Right atrium auricular region (tissue), 2 donors: ENCODE measurements around the gene RAMP3. TPM values are rescaled to one million over a fixed set of nuclear protein-coding genes. Genes with fewer than 3 reads are reported as not detected.

Experiments
- DNase-seq: peaks from one replicate; pipeline ENCODE4 v3.0.0-alpha.2; 2019; ENCODE audit warnings: low spot score
- H3K27ac ChIP-seq, 2 donors: fragments of 200-600 bp; sonication (generic); 1 replicate in 1 of 2; 2 replicates in 1 of 2; pipeline ENCODE4 v1.5.1; 2016 to 2019
- H3K27me3 ChIP-seq, 2 donors: fragments of 200-600 bp; sonication (generic); one replicate each; pipeline versions ENCODE4 v1.5.1 to v1.6.0; 2017 to 2019
- H3K36me3 ChIP-seq: fragments of 200-600 bp; sonication (generic); one replicate; pipeline ENCODE4 v1.5.1; 2016
- H3K4me1 ChIP-seq, 2 donors: fragments of 200-600 bp; sonication (generic); one replicate each; pipeline versions ENCODE4 v1.5.1 to v1.6.0; 2017 to 2019
- H3K4me3 ChIP-seq, 2 donors: fragments of 200-600 bp; sonication (generic); 1 replicate in 1 of 2; 2 replicates in 1 of 2; pipeline ENCODE4 v1.5.1; 2017 to 2019; ENCODE audit warnings: mild to moderate bottlenecking in 1 of 2, moderate library complexity in 1 of 2
- H3K9me3 ChIP-seq, 2 donors: fragments of 200-600 bp; sonication (generic); one replicate each; pipeline ENCODE4 v1.5.1; 2019
- CTCF ChIP-seq, 2 donors: fragments of 200-600 bp; sonication (generic); IDR thresholded peaks; one replicate each; pipeline ENCODE4 v1.5.1; 2019; ENCODE audit warnings: antibody characterized with exemption in 2 of 2
- total RNA-seq, 2 donors: library from RNA; depleted of rRNA; stranded (reverse); fragments of >200 nt; gene quantifications; one replicate each; pipeline ENCODE4 v1.1.0, GENCODE V29; 2016

RAMP3 gene
- total RNA-seq, 2 donors from 2014 or later = 62.0 to 77.2 TPM

GRCh38 chr7:45133877-45134276 lies 23.7 kb upstream of the RAMP3 start:
- TF ChIP-seq CTCF (IDR thresholded peaks at IDR 0.05) = no peak
- no peak overlapping the region for H3K4me3 ChIP-seq
- no peaks in the 10 kb centered on the region for H3K9me3 ChIP-seq
- H3K36me3 ChIP-seq = no peaks in the 10 kb centered on the region
- no peaks in the 10 kb centered on the region for H3K27me3 ChIP-seq
- DNase-seq = no peak
- no peak overlapping the region for H3K27ac ChIP-seq
- no peaks in the 10 kb centered on the region for H3K4me1 ChIP-seq

DNA sequence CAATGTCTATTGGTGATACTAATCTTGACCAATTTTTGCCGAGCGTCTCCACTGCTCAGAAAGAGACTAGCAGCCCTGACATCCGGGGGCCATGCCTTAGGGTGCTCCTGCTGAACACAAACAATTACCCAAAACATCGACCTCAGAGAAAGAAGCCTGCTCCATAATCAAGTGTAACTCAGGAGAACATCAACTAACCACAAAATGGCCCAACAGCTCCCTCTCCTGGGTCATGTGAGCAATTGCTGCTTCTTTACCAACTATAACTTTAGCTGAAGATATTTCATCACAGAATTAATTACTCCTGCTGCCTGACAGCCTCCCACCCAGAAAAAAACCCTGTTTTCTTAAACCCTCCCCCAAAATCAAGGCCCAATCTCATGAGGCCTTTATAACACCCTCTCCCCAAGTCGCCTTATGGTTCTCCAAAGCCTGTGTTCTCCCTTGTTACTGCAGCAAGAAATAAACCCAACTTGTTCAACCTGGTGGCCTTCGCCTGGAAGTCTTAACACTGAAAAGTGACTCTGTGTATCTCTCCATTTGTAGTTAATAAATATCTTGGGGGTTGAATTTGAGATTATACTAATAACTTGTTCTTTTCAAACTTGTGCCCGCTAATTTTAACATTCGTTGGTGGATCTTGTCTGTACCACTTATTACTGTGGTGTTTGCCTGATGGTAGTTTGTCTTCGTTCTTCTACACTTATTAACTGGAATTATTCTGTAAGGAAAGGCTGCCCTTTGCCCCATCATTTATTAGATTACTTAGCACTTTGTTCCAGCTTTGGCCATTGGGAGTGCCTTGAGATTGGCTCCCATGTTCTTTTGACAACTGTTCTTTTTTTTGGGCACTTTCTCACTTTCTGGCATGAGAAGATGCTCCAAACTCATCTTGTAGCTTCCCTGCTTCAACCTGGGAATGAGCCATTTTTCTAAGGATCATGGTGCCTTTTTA lies 21.2 kb upstream of the RAMP3 start:
- DNase-seq = no peak
- no peaks in the 10 kb centered on the region for H3K4me1 ChIP-seq
- H3K27me3 ChIP-seq = no peaks in the 10 kb centered on the region
- H3K27ac ChIP-seq = no peak overlapping the region
- no peak overlapping the region for H3K4me3 ChIP-seq
- H3K36me3 ChIP-seq = no peaks in the 10 kb centered on the region
- no peaks in the 10 kb centered on the region for H3K9me3 ChIP-seq
- TF ChIP-seq CTCF (IDR thresholded peaks at IDR 0.05) = peak; percentile 78 to 88

DNA sequence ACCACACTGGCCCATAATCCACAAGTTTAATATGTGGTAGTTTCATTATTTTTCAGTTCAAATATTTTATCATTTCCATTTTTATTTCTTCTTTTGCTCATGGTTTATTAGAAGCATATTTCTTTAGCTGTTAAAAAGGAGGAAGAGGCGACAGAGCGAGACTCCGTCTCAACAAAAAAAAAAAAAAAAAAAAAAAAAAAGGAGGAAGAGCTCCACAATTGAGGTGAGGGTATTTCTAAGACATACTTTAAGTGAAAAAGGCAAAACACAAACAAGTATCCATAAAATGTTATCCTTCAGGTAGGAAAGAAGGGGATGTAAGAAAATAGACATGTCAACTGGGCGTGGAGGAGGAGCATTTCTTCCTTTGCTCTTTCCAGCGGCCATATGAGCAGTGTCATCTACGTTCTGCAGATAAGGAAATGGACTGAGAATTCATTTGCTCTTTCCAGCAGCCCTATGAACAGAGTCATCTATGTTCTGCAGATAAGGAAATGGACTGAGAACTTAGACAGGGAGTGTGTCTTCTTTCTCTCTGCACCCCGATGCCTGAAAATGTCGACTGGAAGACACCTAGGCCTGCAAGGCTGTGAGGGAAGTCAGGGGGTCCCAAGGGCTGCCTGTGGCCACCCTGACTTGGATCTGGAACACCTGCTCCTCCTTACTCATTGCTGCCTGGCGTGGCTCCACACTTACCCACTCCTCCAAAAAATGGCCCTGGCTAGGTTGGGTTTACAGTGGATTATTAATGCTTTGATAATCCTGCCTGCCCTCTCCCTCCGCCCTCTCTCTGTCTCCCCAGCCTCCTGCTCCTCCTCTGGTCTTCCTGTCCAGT lies 18.9 kb upstream of the RAMP3 start:
- no peak for TF ChIP-seq CTCF (IDR thresholded peaks at IDR 0.05)
- Histone ChIP-seq H3K27ac (no peak overlapping the region), H3K9me3 (no peaks in the 10 kb centered on the region), H3K4me1 (no peaks in the 10 kb centered on the region), H3K27me3 (no peaks in the 10 kb centered on the region), H3K4me3 (no peak overlapping the region), H3K36me3 (no peaks in the 10 kb centered on the region)
- DNase-seq = no peak

DNA sequence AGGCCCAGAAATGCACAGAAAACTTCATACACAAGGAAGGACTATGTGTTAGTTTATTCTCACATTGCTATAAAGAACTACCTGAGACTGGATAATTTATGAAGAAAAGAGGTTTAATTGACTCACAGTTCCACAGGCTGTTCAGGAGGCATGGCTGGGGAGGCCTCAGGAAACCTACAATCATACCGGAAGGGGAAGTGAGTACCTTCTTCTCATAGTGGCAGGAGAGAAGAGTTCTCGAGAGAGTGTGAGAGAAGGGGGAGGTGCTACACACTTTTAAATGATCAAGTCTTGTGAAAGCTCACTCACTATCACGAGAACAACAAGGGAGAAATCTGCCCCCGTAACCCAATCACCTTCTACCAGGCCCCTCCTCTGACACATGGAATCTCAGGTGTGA lies 16.8 kb upstream of the RAMP3 start:
- no peak for TF ChIP-seq CTCF (IDR thresholded peaks at IDR 0.05)
- Histone ChIP-seq H3K36me3 (no peaks in the 10 kb centered on the region), H3K27ac (no peak overlapping the region), H3K9me3 (no peaks in the 10 kb centered on the region), H3K4me1 (no peaks in the 10 kb centered on the region), H3K4me3 (no peak overlapping the region), H3K27me3 (no peaks in the 10 kb centered on the region)
- DNase-seq = no peak

- no peak for TF ChIP-seq CTCF (IDR thresholded peaks at IDR 0.05)
- no peak for DNase-seq
- Histone ChIP-seq H3K27me3 (no peaks in the 10 kb centered on the region), H3K4me1 (no peaks in the 10 kb centered on the region), H3K4me3 (no peak overlapping the region), H3K36me3 (no peaks in the 10 kb centered on the region), H3K27ac (no peak overlapping the region), H3K9me3 (no peaks in the 10 kb centered on the region)
These were observed 14.0 kb upstream of the RAMP3 start for GRCh38 chr7:45143616-45144015.
